Ishikawa (cell line): ENCODE measurements around the gene MAP7.

Experiments
- CEBPB ChIP-seq: IDR thresholded peaks from 2 replicates; pipeline ENCODE4 v1.6.1; 2012
- CREB1 ChIP-seq: IDR thresholded peaks from 2 replicates; pipeline ENCODE4 v1.6.1; 2012; ENCODE audit warnings: low read depth
- EGR1 ChIP-seq: IDR thresholded peaks from 2 replicates; pipeline ENCODE4 v1.6.1; 2012
- EP300 ChIP-seq: IDR thresholded peaks from 2 replicates; pipeline ENCODE4 v1.6.1; 2012; ENCODE audit warnings: borderline replicate concordance
- FOXM1 ChIP-seq: IDR thresholded peaks from 2 replicates; pipeline ENCODE4 v1.6.1; 2012; ENCODE audit warnings: low read depth, borderline replicate concordance
- NFIC ChIP-seq: IDR thresholded peaks from 2 replicates; pipeline ENCODE4 v1.6.1; 2012
- RAD21 ChIP-seq: IDR thresholded peaks from 2 replicates; pipeline ENCODE4 v1.6.1; 2012; ENCODE audit warnings: low read depth
- TAF1 ChIP-seq: IDR thresholded peaks from 2 replicates; pipeline ENCODE4 v1.6.1; 2012; ENCODE audit warnings: low read depth, mild to moderate bottlenecking
- TCF12 ChIP-seq: IDR thresholded peaks from 2 replicates; pipeline ENCODE4 v1.6.1; 2012; ENCODE audit warnings: low read depth
- TEAD4 ChIP-seq: IDR thresholded peaks from 2 replicates; pipeline ENCODE4 v1.6.1; 2012
- YY1 ChIP-seq: IDR thresholded peaks from 2 replicates; pipeline ENCODE4 v1.6.1; 2012; ENCODE audit warnings: low read depth
- ZBTB7A ChIP-seq: IDR thresholded peaks from 2 replicates; pipeline ENCODE4 v1.6.1; 2012; ENCODE audit warnings: low read depth
- TF ChIP-seq, protein P1 (sequence below): IDR thresholded peaks from 2 replicates; pipeline ENCODE4 v1.6.1; 2012
- TF ChIP-seq, protein P2 (sequence below): IDR thresholded peaks from 2 replicates; pipeline ENCODE4 v1.6.1; 2012; ENCODE audit warnings: low read depth, mild to moderate bottlenecking
- TF ChIP-seq, protein P3 (sequence below): IDR thresholded peaks from 2 replicates; pipeline ENCODE4 v1.6.1; 2012

MAP7 gene

DNA sequence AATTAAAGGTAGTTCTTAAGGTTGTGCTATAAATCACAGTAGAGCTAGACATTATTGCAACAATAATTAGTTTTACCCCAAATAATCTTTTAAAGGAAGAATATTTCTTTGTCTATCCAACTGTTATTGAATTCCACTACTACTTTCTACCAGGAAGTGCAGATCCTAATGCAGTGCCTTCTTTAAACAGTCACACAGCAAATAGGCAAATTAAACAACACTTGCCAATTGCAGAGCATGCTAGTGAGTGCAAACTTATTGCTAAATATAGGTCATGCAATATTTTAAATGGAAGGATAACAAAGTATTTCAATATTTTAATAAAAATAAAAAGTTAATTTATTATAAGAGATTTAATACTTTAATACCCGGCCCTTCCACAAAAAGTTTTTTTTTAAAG lies 153.3 kb downstream of the MAP7 start:
- TF ChIP-seq TCF12 (no peak), FOXM1 (no peak)

DNA sequence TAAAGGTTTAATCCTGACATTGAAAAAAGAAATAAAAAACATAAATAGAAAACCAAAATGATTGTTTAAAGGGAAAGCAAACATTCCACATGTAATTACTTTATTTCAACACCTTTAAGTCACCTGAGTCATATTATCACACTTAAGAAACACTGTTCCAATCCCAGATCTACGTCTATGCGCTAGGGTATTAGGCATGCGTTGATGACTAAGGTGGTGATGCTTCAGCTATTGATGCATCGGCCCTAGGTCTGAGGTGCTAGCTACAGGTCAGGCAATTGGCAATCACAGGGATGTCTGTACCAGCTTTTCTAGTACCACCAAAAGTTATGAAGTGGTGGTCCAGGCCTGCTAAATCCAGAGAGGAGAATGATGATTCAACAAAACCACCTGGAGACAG lies 162.9 kb downstream of the MAP7 start:
- TF ChIP-seq EP300 = no peak
- TF ChIP-seq, protein P1, sequence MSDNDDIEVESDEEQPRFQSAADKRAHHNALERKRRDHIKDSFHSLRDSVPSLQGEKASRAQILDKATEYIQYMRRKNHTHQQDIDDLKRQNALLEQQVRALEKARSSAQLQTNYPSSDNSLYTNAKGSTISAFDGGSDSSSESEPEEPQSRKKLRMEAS = no peak
- no peak for TF ChIP-seq TCF12
- no peak for TF ChIP-seq TAF1
- no peak for TF ChIP-seq RAD21
- no peak for TF ChIP-seq NFIC
- no peak for TF ChIP-seq TEAD4
- no peak for TF ChIP-seq CREB1
- TF ChIP-seq ZBTB7A = no peak
- TF ChIP-seq, protein P2, sequence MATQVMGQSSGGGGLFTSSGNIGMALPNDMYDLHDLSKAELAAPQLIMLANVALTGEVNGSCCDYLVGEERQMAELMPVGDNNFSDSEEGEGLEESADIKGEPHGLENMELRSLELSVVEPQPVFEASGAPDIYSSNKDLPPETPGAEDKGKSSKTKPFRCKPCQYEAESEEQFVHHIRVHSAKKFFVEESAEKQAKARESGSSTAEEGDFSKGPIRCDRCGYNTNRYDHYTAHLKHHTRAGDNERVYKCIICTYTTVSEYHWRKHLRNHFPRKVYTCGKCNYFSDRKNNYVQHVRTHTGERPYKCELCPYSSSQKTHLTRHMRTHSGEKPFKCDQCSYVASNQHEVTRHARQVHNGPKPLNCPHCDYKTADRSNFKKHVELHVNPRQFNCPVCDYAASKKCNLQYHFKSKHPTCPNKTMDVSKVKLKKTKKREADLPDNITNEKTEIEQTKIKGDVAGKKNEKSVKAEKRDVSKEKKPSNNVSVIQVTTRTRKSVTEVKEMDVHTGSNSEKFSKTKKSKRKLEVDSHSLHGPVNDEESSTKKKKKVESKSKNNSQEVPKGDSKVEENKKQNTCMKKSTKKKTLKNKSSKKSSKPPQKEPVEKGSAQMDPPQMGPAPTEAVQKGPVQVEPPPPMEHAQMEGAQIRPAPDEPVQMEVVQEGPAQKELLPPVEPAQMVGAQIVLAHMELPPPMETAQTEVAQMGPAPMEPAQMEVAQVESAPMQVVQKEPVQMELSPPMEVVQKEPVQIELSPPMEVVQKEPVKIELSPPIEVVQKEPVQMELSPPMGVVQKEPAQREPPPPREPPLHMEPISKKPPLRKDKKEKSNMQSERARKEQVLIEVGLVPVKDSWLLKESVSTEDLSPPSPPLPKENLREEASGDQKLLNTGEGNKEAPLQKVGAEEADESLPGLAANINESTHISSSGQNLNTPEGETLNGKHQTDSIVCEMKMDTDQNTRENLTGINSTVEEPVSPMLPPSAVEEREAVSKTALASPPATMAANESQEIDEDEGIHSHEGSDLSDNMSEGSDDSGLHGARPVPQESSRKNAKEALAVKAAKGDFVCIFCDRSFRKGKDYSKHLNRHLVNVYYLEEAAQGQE = no peak
- TF ChIP-seq YY1 = no peak
- TF ChIP-seq FOXM1 = no peak
- TF ChIP-seq EGR1 = no peak
- TF ChIP-seq, protein P3, sequence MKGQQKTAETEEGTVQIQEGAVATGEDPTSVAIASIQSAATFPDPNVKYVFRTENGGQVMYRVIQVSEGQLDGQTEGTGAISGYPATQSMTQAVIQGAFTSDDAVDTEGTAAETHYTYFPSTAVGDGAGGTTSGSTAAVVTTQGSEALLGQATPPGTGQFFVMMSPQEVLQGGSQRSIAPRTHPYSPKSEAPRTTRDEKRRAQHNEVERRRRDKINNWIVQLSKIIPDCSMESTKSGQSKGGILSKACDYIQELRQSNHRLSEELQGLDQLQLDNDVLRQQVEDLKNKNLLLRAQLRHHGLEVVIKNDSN = no peak
- TF ChIP-seq CEBPB = no peak

DNA sequence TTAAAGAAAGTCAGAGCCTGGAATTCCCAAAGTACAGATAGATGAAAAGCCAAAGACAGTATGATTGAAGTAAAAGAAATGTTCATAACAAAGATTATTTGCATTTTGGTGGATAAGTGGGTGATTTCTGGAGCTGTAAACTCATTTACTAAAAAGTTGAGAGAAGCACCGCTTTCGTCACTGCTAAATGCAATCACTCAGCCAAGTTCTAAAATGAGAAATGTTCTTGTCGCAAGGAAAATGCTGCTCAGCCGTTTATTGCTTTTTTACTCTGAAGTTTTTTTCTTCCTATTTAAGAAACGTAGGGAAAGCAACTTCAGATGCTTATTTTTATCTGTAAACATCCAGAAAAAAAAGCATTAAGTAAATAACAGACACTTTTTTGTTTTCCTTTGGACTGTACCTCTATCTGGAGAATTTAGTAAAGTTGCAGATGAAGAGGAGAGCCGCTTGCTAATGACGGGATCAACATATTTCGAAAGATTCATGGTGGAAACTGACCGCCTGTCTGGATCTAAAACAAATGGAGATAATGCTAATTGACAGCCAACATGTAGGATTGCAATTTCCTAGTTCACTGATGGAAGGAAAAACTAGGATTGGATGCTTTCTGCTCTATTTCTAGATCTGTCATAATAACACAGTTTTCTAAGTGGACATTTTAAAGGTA lies 166.8 kb downstream of the MAP7 start:
- TF ChIP-seq EGR1 = no peak
- no peak for TF ChIP-seq TAF1
- no peak for TF ChIP-seq CEBPB
- TF ChIP-seq RAD21 = no peak
- TF ChIP-seq, protein P3 = no peak
- TF ChIP-seq FOXM1 = no peak

DNA sequence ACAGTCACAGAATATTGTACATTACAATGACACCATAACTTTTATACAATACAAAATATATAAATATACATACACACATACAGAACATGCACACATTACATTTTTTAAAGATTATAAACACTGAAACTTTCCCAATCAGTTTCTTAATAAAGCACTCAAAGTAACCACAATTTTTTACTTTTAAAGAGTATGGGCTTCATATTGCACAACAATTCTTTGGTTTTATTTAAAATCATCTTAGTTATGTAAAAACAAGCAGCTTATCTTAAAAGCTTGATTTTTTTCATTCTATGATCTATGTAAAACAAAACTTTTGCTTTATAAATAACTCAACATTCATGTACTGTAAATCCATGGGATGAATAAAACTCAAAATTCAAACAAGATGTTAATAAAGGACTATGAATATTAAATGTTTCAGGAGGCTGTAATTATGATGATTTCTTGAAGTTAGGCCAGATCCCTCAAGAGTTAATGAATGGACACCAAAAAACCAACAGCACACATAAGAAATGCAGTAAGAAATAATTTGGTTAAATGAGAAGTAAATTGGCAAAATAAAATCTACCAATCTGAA lies 167.5 kb downstream of the MAP7 start:
- no peak for TF ChIP-seq RAD21
- TF ChIP-seq NFIC = no peak
- TF ChIP-seq, protein P1 = no peak
- no peak for TF ChIP-seq TCF12
- TF ChIP-seq TEAD4 = no peak
- TF ChIP-seq, protein P3 = no peak

DNA sequence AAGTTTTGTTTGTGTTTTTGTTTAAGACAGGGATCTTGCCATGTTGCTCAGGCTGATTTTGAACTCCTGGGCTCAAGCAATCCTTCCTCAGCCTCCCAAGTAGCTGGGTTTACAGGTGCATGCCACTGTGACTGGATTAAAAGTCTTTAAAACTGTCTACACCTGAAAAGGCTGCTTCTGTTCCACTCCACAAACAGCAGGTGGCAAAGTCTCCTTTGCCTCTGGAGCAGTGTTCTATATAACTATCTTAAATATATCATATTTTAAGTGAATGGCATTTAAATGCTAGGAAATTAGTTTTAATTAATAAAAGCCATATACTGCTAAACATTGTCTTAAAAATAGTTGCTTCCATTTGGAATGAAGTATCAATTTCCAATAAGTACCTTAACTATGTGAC lies 171.3 kb downstream of the MAP7 start:
- TF ChIP-seq TEAD4 (no peak), RAD21 (0 out of 2 replicates have a peak, but pooled peaks have one; percentile 13)

DNA sequence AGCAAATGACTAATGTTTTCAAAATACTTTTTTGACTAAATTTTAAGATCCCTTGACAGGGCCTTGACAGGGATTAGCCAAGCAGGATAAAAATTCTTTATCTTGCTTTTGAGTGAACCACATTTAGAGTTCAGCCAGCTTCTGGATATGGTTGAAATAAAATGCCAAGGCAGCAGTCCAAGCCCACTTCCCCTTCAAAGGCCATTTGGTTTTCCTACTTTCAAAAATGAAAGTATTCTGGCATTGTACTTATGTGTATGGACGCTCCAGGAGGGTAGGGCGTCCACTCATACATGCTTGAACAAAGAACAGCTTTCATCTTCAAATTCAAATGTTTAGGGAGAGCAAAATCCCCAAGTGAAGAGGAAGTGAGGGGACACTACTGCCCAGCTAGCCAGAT lies 178.3 kb downstream of the MAP7 start:
- TF ChIP-seq TAF1 = no peak
- TF ChIP-seq, protein P2 = no peak
- TF ChIP-seq EP300 = no peak
- no peak for TF ChIP-seq RAD21
- no peak for TF ChIP-seq FOXM1
- no peak for TF ChIP-seq TEAD4
- TF ChIP-seq EGR1 = no peak
- TF ChIP-seq, protein P1 = no peak
- no peak for TF ChIP-seq CREB1
- no peak for TF ChIP-seq TCF12
- no peak for TF ChIP-seq CEBPB
- no peak for TF ChIP-seq YY1
- TF ChIP-seq ZBTB7A = no peak
- TF ChIP-seq, protein P3 = no peak
- no peak for TF ChIP-seq NFIC
